Heart left ventricle (tissue), 13 donors: ENCODE data around the gene RCCD1.

Experiments used
- CTCF ChIP-seq, 12 donors: fragments of 200-600 bp; sonication (generic) in 4 of 12; IDR thresholded peaks; one replicate each; pipeline versions ENCODE4 v1.5.0 to v1.8.0; 2018 to 2022; ENCODE audit warnings: antibody characterized with exemption in 12 of 12, mild to moderate bottlenecking in 5 of 12
- POLR2A ChIP-seq, 2 donors: fragments of 450-650 bp; IDR thresholded peaks; one replicate each; pipeline ENCODE4 v1.6.1; 2017; ENCODE audit warnings: antibody characterized with exemption in 2 of 2, mild to moderate bottlenecking in 2 of 2, moderate library complexity in 2 of 2
- donor health status: ischemic (EF 13 %, LVEDD 7.1; RV severe dilation, severe dysfunction).
- donor health status: DM: no; HTN: yes; CAD: no.
- donor health status: DM: no; HTN: no; CAD: no.
- donor health status: ischemic (EF 25% LVEDD 6.9; RV normal size, moderate dysfunction).
- donor health status: ischemic (EF 25% LVEDD 5.7; RV mildly dilated, moderate dysfunction).
- donor health status: ischemic (EF 35%, LVEDD 5.7; RV mildly dilated, moderate dysfunction).
- donor health status: nonischemic (EF 11% LVEDD 7.7; RV severe dilation, severe dysfunction).
- donor health status: DM: yes; HTN: yes; CAD: no.
- donor health status: PGD.
- donor health status: ischemic (EF 29% LVEDD 5.4; RV normal size, mild dysfunction).
- donor health status: nonischemic (EF 23%, LVEDD 6.1; RV moderate dilation, normal function).

- TF ChIP-seq CTCF (IDR thresholded peaks at IDR 0.05) (no peak), POLR2A (IDR thresholded peaks at IDR 0.05) (no peak)
Observed at GRCh38 chr15:90938261-90938660, 16.4 kb upstream of the RCCD1 start.
